Psoas muscle (tissue), 8 donors: ENCODE measurements around the gene FCHO1. TPM values are rescaled to one million over a fixed set of nuclear protein-coding genes. Genes with fewer than 3 reads are reported as not detected.

ENCODE experiments used
- ATAC-seq, 4 donors: fragments of 200-7000 bp; cut with Tn5 transposase; one replicate each; pipeline ENCODE4 v1.9.1; 2020; ENCODE audit warnings: moderate library complexity in 3 of 4, mild to moderate bottlenecking in 2 of 4
- DNase-seq, 2 donors: peaks; one replicate each; pipeline ENCODE4 v3.0.0-alpha.2; 2020
- H3K27ac ChIP-seq: fragments of 200-600 bp; one replicate; pipeline ENCODE4 v1.8.0; 2022
- H3K27me3 ChIP-seq, 3 donors: fragments of 200-600 bp in 1 of 3; one replicate each; pipeline versions ENCODE4 v1.6.1 to v1.8.0; 2013 to 2022; ENCODE audit warnings: low read length in 2 of 3, mild to moderate bottlenecking in 2 of 3, moderate library complexity in 1 of 3; ENCODE audit not compliant: insufficient read depth in 3 of 3
- H3K36me3 ChIP-seq, 2 donors: fragments of 200-600 bp in 1 of 2; one replicate each; pipeline versions ENCODE4 v1.6.1 to v1.8.0; 2013 to 2022; ENCODE audit warnings: low read depth in 1 of 2, mild to moderate bottlenecking in 1 of 2, moderate library complexity in 1 of 2; ENCODE audit not compliant: insufficient read depth in 1 of 2
- H3K4me1 ChIP-seq: fragments of 200-600 bp; one replicate; pipeline ENCODE4 v1.8.0; 2022
- H3K4me3 ChIP-seq: fragments of 200-600 bp; one replicate; pipeline ENCODE4 v1.8.0; 2022; ENCODE audit warnings: mild to moderate bottlenecking
- H3K9me3 ChIP-seq: fragments of 200-600 bp; one replicate; pipeline ENCODE4 v1.8.0; 2022
- WGBS, 3 donors: extraction: QIAGEN DNeasy Blood & Tissue Kit; methylation state at CpG; one replicate each; pipeline versions ENCODE4 v1.1.6 to v1.1.7; 2013; 5-methylcytosine and 5-hydroxymethylcytosine counted together
- intact Hi-C, 2 donors: fragments of 100-400 bp; cut with DNase I; formaldehyde crosslinking; loops; one replicate each; pipeline versions ENCODE4 v1.11.0 to v1.14.2; 2022
- polyA plus RNA-seq, 3 donors: library from polyadenylated mRNA; stranded (reverse); fragments of 200-250 nt; gene quantifications; one replicate each; pipeline ENCODE4 v1.2.3, GENCODE V29; 2013
- total RNA-seq, 4 donors: library from RNA; stranded (reverse); fragmentation: NEBNext Ultra II Directional in 2 of 4; extraction: Animal tissue kit (Norgen Biotek cat#: 25700) in 2 of 4; gene quantifications; one replicate each; pipeline versions ENCODE4 v1.2.1 to v1.2.4, GENCODE V29; 2021 to 2023
- TF ChIP-seq, protein P1 (sequence below): fragments of 200-600 bp; IDR thresholded peaks from one replicate; pipeline ENCODE4 v1.8.0; 2022; ENCODE audit warnings: antibody characterized with exemption
- donor health status: healthy with polysubstance abuse.
- donor health status: DM: no; HTN: no; CAD: no; lungs with moderate emphysema.
- donor health status: Bipolar disorder and iron deficiency.
- donor health status: healthy.
- donor health status: DM: yes; HTN: yes; CAD: no.
- donor health status: DM: no; HTN: no; CAD: no.
- donor health status: DM: no; HTN: no; CAD: no.
- donor health status: DM: yes; HTN: yes; CAD: no.

The FCHO1 gene
- total and polyA plus RNA-seq, 7 donors = 0.10 to 0.68 (median 0.36) TPM; not detected in 1

DNA sequence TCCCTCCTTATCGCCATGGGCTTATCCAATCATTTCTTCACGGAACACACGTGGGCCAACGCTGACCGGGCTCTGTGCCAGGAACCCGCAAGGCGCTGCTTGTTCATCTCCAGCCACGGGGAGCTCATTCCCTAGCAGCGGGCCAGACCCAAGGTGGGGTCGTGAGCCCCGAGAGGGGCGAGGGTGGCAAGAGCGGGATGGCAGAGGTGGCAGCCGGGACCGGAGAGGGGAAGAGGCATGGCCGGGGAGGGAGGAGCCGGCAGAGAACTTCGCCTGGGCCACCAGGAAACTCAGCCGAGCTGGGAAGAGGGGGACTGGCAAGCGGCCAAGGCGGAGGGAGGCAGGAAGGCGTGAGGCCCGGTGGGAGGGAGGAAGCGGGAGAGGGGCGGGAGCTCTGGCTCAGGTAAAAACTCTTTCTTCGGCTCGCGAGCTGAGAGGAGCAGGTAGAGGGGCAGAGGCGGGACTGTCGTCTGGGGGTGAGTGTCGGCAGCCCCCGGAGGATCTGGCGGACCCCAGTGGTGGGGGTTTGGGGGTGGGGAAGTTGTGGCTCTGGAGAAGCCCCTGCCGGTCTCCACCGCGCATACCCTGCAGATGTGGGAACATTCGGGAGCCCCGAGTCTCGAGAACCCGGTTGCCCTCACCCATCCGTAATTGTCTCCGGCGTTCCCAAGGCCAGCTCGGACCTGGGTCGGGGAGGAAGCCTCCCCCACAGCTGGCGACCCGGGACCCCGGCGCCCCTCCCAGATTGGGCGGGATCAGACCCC is 43.6 kb downstream of the FCHO1 start, which contains the start of gene B3GNT3:
Gene B3GNT3 (plus strand): TSS at position 408 of the 764 bp plus-strand sequence. CDS start 12,670 bp downstream, outside the sequence.
- no peaks in the 10 kb centered on the region for H3K4me1 ChIP-seq
- no peak for ATAC-seq
- TF ChIP-seq, protein P1, sequence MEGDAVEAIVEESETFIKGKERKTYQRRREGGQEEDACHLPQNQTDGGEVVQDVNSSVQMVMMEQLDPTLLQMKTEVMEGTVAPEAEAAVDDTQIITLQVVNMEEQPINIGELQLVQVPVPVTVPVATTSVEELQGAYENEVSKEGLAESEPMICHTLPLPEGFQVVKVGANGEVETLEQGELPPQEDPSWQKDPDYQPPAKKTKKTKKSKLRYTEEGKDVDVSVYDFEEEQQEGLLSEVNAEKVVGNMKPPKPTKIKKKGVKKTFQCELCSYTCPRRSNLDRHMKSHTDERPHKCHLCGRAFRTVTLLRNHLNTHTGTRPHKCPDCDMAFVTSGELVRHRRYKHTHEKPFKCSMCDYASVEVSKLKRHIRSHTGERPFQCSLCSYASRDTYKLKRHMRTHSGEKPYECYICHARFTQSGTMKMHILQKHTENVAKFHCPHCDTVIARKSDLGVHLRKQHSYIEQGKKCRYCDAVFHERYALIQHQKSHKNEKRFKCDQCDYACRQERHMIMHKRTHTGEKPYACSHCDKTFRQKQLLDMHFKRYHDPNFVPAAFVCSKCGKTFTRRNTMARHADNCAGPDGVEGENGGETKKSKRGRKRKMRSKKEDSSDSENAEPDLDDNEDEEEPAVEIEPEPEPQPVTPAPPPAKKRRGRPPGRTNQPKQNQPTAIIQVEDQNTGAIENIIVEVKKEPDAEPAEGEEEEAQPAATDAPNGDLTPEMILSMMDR = no peak
- peak in 1 of 2 donors; percentile 24 for DNase-seq
- peaks cover 0 to 59% (median 14%) of the 10 kb centered on the region in 3 donors for H3K27me3 ChIP-seq
- intact Hi-C loops = no loop called here
- no peak within 1 kb of the TSS for H3K27ac ChIP-seq
- H3K4me3 ChIP-seq = no peak within 1 kb of the TSS
- no peaks in the 10 kb centered on the region for H3K36me3 ChIP-seq
- 3 to 7% (median 4%) methylated on average over 44 to 50 of the region's 50 CpGs for WGBS, 3 donors
- H3K9me3 ChIP-seq = no peaks in the 10 kb centered on the region

DNA sequence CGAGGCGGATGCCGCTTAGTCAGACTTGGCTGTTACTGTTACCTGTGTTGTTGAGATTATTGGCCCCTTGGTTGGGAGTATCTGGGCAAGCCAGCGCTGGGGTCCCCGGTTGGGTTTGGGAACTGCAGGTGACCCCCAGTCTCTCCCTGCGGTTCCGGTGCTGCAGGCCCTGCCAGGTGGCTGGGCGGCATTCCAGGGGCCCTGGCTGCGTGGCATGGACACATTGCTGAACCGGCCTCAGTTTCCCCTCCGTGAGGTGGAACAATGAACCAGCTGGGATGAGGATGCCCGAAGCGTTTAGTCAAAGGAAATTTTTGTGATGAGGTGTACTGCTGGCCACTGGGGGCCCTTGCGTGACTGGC is 44.2 kb downstream of the FCHO1 start:
- Histone ChIP-seq H3K36me3 (no peaks in the 10 kb centered on the region), H3K9me3 (no peaks in the 10 kb centered on the region), H3K4me3 (no peak overlapping the region), H3K27ac (no peak overlapping the region), H3K4me1 (no peaks in the 10 kb centered on the region), H3K27me3 (peaks cover 0 to 59% (median 17%) of the 10 kb centered on the region in 3 donors)
- intact Hi-C loops = no loop called here
- no peak for ATAC-seq
- no peak for DNase-seq
- WGBS, 3 donors = 20 to 25% (median 25%) methylated on average over 14 of the region's 14 CpGs
- TF ChIP-seq, protein P1 = no peak

DNA sequence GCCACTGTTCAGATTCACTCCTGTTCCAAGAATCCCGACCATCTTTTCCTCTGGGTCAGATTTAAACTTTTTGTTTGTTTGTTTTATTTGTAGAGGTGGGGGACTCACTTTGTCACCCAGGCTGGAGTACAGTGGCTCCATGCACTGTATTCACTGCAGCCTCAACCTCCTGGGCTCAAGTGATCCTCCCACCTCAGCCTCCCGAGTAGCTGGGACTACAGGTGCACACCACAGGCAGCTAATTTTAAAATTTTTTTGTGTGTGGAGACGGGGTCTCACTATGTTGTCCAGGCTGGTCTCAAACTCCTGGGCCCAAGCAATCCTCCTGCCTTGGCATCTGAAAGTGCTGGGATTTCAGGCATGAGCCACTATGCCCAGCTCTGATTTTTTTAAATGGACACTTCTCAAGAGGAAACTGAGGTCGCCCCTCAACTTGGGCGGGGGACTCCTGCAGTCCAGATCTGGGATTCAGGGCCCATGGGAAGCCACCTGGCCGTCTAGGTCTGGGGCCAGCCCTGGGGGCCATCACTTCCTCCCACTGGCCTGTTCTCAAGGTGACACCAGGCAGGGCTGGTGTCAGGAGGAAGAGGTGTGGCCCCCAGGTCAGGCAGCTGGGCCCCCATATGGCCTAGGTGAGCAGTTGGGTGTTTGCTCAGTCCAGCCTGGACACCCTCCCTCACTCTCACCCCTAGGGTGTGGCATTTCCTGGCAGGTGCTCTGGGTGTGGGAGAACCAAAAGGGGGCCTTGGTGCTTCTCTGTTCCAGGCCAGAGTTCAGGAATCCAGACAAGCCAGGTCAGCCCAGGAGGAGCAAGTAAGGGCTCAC is 44.9 kb downstream of the FCHO1 start:
- H3K36me3 ChIP-seq = no peaks in the 10 kb centered on the region
- DNase-seq (no peak), ATAC-seq (no peak)
- H3K9me3 ChIP-seq = no peaks in the 10 kb centered on the region
- intact Hi-C loops = no loop called here
- H3K27ac ChIP-seq = no peak overlapping the region
- no peaks in the 10 kb centered on the region for H3K4me1 ChIP-seq
- H3K4me3 ChIP-seq = no peak overlapping the region
- peaks cover 0 to 59% (median 17%) of the 10 kb centered on the region in 3 donors for H3K27me3 ChIP-seq
- TF ChIP-seq, protein P1 = no peak
- 55 to 60% (median 59%) methylated on average over 6 of the region's 6 CpGs for WGBS, 3 donors

DNA sequence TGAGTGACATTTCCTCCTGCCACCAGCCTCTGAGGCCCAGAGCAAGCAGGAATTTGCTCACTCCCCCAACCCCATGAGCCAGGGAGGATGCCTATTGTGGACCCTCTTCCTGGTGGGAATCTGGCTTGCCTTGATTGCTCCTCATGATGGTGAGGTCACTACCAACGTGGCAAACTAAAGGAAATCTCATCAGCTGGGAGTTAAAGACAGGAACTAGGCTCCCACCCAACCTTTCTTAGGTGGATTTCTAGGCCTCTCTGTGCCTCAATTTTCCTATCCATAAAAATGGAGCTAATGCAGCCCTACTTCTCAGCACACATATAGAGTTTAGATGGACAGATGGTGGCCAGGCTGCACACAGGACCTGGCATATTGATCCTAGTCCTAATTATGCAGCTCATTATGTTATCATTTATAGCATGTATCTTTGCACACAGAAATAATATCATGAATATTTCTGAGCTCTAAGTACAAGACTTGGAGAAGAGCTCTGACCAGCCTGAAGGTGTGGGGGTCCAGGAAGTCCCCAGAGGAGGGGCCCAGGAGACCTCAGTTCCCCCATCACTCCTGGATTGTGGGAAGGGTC is 45.7 kb downstream of the FCHO1 start:
- no peaks in the 10 kb centered on the region for H3K9me3 ChIP-seq
- H3K4me3 ChIP-seq = no peak overlapping the region
- TF ChIP-seq, protein P1 = no peak
- H3K4me1 ChIP-seq = no peaks in the 10 kb centered on the region
- intact Hi-C loops = no loop called here
- H3K36me3 ChIP-seq = no peaks in the 10 kb centered on the region
- 47 to 71% (median 62%) methylated on average over 1 of the region's 1 CpG for WGBS, 3 donors
- no peak overlapping the region for H3K27ac ChIP-seq
- peaks cover 0 to 59% (median 17%) of the 10 kb centered on the region in 3 donors for H3K27me3 ChIP-seq
- ATAC-seq = no peak
- no peak for DNase-seq
